ENCODE data around the gene DNASE1L2.

DNASE1L2 gene

DNA sequence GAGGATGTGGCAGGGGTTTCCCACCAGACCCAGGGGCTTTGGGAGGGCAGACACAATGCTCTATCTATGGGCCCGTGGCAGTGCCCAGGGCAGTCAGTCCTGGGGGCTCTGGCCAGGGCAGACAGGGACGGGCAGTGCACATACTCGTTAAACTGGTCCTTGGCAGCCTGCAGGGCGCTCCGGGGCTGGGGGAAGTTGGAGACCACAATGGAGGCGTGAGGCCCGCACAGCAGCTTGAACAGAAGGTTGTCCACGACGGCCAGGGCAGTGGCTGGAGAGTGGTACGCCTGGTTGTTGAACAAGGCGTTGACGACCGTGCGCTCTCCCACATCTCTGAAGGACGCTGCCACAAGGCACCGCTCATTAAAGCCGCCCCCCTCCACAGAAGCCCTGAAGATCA, 50.3 kb downstream of the DNASE1L2 start:
- DNase-seq (ENCODE audit: low spot score): no peak

DNA sequence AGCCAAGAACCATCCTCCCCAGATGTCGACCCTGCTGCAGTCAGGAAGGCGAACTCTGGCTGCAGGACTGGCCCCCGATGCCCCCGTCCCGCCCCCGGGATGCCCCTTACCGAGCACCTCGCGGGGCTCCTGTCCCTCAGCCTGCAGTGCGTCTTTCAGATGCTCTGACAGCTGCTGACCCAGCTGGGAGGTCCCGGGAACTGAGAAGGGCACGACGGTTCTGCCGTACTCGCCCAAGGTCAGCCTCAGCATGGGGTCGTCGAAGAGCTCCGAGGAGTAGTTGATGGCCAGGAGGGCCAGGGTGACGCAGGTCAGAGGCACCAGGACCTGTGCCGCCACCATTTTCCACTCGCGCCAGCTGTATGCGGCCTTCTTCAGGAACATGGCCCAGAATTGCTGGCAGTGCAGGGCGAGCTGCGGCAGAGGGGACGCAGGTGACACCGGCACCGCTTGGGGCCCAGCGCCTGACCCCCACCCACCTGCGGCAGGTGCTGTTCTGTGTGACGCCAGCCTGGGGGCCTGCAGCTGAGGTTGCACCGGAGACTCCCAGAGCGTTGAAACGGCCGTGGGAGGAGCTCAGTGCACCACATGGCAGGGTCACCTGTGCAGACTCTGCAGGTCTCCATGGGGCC, 51.8 kb downstream of the DNASE1L2 start:
- no peak for DNase-seq (ENCODE audit: low spot score)

Measured in germinal center (tissue), 1 donor.